NCI-H446 treated with DMSO at 0.1 percent for 48 hours (cell line): ENCODE data around the gene GATA6.

Experiments
- DNase-seq: peaks from one replicate; lab custom pipeline; 2025; lab: John Stamatoyannopoulos, UW

GATA6 gene

DNA sequence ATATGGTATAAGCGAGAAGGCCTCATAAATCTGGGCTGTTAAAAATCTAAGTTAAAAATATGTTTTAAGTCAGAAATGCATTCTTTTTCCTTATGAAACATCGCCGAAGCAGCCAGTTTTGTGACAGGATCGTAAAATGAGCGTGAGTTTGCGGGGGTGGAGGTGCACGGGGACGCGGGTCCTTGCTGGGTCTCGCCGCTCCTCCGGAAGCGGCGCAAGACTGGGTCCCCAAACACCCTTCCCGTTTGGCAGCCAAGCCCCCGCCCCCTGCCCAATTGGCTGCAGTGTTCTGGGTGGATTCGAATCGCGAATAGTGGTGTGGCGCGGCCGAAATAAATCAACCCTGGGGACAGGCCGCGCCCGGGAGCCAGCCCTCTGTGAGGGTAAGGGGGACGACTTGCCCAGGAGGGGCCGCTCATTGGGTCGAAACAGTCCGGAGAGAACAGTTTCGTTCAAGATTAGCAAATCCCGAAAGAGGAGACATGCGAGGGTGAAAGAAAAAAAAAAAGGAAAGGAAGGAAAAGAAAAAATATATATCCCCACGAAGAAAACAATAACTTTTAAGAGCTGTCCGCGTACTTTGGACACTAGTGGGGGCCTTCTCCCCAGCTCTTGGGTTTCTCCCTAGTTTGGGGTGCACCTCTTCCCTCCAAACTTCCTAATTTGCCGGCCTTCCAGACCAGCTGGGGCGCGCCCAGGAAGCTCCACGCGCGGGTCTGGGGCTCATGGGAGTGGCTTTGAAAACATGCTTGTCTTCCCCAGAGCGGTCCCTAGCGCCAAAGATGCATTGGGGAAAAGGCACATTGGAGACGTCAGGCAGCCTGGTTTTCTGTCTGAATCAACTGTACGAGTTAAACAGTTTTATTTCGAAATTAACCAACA is 3.1 kb upstream of the GATA6 start:
- DNase-seq: no peak

DNA sequence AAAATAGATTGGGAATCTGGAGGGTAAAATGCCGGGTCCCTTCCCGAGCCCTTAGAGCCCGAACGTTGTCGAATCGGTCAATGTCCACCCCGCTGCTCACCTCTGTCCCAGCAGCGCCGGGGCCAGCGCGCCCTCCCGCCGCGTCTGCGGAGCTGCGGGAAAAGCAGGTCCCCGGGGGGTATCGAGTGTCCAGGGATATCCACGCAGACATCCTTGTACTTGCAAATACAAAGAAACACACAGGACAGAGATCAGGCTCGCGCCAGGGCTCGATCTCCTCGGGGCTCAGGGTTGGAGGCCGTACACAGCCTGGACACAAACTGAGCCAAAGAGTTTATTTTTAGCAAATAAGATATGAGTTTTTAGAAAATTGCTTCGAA is 2.3 kb upstream of the GATA6 start:
- DNase-seq: no peak

DNA sequence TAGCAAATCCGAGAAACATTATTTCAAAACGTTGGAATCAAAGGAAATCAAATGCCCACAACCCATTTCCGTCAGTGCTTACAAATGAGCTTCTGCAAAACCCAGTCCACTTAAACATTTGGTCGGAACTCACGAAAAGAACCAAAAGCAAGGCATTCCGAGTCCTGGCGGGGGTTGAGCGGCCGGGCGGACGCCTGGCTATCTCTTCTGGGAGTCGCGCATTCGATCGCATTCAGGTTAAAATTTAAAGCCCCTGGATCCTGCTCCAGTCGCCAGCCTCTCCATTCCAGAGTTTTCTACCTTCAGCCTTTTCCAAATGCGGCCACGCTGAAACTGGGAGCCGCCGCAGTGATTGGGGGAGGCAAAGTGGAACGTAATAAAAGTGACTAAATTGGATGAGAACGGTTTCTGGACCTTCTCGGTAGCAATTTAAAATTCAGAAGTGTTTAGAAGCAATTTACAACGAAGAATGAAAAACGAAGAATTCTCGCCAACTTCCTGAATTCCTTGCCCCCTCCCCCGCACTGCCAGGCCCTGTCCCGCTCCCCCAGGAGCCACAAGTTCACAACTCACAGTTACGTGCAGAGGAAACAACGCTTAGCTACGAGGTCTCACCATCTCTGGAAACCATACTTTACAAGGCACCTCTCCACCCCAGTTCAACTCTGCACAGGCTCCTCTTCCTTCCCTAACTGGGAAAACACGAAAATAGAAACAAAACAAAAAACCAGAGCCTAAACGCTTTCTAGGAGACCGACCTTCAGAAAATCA is 1.7 kb upstream of the GATA6 start:
- DNase-seq: no peak

DNA sequence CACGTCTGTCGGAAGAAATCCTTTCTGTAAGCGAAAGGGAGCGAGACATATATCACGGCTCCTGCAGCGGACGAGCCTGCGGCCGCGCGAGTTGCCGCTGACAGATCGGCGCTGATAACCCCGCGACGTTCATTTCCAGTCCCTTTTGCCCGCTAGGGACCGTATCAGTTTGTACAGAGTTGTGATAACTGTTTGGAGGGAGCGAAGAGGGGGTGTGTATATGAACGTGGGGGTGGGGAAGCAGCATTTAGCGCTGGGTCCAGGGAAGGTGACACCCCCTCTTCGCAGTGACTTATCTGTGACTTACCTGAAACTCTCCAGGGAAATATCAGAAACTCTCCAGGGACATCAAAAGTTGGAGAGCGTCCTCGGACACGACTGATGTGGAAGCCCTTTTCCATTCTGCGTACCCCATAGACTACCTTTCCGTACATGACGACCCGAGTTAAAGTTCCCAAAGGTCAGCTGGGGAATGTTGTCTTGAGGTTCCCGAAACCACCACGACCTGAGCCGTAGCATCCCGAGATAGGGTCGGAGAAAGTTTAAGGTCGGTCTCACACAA is 948 bp upstream of the GATA6 start:
- DNase-seq: no peak

DNA sequence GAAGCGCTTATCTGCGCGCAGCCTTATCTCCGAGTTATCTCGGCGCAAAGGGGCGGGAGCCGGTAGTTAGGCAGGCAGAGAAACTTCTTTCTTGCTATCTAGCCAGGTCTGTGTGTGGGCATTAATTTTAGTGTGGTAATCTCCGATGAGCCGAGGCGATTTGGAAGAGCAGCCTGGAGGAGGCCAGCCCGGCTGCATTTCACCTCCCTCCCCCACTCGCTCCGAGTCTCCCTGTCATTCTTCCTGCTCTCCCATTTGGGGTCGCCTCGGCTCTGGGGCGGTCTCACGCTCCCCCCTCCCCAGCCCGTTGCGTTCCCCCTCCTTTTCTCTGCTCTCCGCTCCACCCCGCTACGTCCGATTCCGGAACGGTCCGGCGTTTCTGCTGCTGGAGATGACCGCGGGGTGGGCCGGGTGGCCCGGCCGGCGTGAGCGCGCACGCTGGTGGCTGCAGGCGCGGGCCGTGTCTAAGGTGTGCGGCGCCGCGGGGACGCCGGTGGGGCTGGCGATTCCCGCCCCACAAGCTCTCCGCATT is 566 bp downstream of the GATA6 start:
- DNase-seq: no peak

DNA sequence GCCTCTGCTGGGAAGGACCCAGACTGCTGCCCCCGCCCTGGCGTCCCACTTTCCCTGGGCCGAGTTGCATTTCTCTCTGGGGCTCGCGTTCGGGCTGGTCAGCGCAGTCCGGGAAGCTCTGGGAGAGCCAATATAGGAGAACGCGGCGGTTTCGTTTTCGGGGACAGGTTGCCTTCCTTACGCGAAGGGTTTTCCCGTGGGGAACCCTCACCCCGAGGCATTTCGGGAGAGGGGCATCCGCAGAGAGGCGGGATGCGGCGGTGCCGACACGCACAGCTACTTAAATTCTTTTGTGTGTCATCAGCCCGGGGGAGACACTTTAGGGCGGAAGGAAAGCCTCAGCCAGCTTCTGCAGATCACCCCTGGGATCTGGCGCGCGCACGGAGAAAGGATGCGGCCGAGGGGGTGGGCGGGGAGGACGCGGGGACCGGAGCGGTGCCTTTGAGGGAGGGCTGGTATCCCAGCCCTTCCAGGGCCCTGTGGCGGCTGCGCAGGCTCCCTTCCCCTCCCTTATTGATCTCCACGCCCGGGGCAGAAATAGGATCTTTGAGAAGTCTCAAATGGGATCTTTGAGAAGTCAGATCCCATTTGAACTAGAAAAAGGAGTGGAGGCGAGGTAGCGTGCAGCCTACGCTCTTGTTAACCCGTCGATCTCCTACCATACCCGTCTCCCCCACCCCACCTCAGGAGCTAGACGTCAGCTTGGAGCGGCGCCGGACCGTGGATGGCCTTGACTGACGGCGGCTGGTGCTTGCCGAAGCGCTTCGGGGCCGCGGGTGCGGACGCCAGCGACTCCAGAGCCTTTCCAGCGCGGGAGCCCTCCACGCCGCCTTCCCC is 1.2 kb downstream of the GATA6 start:
- DNase-seq: no peak

DNA sequence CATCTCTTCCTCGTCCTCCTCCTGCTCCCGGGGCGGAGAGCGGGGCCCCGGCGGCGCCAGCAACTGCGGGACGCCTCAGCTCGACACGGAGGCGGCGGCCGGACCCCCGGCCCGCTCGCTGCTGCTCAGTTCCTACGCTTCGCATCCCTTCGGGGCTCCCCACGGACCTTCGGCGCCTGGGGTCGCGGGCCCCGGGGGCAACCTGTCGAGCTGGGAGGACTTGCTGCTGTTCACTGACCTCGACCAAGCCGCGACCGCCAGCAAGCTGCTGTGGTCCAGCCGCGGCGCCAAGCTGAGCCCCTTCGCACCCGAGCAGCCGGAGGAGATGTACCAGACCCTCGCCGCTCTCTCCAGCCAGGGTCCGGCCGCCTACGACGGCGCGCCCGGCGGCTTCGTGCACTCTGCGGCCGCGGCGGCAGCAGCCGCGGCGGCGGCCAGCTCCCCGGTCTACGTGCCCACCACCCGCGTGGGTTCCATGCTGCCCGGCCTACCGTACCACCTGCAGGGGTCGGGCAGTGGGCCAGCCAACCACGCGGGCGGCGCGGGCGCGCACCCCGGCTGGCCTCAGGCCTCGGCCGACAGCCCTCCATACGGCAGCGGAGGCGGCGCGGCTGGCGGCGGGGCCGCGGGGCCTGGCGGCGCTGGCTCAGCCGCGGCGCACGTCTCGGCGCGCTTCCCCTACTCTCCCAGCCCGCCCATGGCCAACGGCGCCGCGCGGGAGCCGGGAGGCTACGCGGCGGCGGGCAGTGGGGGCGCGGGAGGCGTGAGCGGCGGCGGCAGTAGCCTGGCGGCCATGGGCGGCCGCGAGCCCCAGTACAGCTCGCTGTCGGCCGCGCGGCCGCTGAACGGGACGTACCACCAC is 2.1 kb downstream of the GATA6 start:
- no peak for DNase-seq

DNA sequence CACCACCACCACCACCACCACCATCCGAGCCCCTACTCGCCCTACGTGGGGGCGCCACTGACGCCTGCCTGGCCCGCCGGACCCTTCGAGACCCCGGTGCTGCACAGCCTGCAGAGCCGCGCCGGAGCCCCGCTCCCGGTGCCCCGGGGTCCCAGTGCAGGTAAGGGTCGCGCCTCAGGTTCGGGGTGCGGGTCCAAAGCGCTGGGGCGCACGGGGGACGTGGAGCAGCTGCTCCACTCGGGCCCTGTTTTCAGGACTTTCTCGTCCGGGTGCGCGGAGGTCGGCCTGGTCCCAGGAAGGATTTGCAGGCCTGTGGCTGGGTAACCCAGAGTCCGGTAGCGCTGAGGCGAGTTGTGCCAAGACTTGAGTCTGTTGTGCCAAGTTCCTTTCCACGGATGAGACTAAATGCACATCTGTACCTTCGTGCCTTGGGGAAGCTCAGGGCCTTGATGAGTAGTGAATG is 2.8 kb downstream of the GATA6 start:
- DNase-seq: no peak

DNA sequence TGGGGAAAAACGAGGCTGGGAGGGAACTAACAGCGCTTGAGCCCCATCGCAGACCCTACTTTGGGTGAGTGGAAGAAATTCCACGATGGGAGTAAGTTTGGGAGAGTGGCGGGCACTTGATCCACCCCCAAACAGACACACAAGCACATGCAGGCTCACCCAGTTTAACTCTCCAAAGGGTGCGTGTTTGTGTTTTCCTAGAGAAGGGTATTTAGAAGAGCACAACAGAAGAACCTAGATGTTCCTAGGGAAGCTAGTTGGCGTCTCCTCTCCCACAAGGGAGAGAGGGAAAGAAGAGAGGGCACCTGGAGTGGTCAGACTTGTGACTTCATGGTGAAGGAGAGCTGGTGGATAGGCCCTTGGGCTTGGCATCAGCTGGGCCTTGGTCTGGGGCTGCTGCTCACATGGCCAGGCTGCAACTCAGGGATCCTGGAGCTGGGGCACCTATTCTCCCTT is 3.2 kb downstream of the GATA6 start:
- DNase-seq: no peak

DNA sequence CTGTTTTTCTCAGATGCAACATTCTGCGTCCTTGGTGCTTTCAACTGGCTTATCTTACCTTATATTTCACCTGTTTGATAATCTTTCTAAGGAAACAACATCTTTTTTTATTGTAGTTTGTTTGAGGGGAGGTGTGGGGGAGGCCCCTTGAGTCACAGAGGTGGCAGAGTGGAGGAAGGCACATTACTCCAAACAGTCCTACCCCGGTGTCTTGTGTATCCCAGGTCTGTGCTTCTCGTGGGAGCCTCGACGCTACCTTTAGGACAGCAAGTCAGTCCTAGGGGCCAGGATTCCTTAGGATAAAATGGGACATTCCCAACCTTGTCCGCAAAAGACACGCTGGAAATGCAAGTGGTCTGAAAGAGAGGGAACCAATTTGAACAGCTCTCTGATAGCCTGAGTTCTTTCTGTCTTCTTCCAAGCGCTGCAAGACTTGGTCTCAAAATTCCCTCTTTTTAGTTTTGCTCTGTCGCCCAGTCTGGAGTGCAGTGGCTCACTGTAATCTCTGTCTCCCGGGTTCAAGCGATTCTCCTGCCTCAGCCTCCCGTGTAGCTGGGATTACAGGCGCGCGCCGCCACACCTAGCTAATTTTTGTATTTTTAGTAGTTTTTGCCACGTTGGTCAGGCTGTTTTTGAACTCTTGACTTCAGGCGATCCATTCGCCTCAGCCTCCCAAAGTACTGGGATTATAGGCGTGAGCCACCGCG is 4.0 kb downstream of the GATA6 start:
- no peak for DNase-seq

DNA sequence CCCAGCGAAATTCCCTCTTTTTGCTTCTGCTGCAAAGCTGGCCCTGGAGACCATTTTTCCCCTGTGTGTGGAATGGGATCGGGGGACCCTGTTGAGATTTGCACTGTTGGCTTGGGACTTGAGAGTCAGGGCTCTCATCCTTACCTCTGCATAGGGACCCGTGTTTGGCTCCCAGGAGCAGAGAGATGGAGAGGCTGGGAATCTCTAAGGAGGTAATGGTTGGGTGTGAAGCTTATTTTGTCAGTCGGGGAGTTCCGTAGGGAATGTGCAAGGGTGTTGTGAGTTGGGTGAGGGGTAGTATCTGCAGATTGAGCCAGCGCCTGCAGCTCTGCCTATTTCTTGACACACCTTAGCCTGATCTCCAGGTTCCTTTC is 4.5 kb downstream of the GATA6 start:
- no peak for DNase-seq

DNA sequence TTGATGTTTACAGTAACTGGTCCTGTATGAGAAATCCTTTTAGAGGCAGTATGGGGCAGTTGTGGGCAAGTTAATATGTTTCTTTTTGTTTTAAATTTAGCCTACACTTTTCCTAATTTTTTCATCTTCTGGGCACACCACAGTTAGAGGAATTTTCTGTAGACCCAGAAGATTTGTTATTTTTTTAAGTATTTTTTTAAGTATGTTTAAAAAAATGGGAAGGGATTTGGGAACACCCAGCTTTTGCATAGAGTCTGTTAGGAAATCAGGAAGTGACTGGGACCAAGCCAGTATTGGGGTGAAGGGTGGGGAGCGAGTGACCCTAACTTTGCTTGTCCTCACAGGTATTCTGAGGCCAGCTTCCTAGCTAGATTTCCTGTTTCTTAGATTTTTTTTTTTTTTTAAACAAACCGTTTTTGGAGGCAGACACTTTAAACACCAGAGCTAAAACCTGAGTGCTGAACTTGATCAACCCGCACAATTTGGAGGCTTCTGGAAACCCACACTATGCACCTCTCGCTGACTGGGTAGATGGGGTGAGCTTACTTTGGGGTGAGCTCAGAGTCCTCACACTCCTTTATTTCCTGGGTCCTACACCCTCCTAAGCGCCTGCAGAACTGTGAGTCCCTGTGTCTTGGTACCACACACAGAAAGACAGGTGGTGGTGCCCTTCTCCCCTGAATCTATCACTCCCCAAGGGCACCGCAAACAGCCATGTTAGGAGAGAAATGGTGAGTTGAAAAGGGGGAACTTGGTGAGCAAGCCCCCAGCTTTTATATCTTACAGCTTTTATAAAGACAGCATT is 5.2 kb downstream of the GATA6 start:
- no peak for DNase-seq

DNA sequence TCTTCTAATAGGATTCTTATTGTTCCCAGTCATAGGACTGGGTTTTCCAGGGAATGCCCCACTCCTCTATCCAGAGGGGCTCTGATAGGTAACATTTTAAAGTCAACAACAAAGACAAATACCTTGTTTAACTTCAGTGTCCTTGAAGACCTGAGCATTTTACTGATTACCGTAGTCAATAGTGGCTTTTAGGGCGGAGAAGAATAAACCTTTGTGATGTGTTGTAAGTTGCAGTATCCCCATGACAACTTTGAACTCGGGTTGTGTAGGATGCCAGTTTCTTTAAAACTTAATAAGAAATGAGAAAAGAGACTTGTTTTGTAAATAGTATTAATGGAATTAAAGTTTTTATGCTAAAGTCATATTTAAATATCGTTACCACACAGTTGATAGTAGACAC is 6.0 kb downstream of the GATA6 start:
- DNase-seq: no peak

DNA sequence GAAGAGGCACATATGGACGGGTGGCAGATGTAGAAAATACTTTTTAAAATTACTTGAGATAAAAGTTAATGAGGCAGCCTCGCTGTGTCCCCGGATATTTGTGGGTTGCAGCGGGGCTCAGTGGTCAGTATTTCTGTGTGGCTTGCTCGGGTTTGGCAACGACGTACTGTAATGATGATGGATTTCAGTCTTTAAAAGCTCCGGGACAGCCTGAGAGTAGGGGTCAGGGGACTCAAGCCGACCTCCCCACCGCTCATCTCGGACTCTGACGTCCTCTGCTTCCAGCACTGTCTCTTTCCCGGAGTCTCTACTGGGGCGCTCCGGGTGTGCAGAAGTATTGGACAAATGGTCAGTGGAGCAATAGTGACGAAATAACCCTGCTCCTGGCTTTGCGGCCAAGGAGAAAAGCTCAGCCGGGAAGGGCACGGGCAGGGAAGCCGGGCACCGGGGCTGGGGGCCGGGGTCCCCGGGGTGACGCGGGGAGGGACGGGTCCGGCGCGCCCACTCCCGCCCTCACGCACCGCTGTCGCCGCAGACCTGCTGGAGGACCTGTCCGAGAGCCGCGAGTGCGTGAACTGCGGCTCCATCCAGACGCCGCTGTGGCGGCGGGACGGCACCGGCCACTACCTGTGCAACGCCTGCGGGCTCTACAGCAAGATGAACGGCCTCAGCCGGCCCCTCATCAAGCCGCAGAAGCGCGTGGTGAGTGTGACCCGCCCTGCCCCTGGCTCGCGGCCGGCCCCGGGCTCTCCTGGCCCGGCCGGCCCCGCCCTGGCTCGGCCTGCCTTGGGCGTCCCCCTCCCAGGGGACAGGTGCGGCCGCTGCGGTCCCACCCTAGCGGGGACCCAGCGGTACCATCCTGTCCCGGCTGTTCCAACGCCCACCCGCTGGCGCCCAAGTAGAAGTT is 7.3 kb downstream of the GATA6 start:
- DNase-seq: no peak

DNA sequence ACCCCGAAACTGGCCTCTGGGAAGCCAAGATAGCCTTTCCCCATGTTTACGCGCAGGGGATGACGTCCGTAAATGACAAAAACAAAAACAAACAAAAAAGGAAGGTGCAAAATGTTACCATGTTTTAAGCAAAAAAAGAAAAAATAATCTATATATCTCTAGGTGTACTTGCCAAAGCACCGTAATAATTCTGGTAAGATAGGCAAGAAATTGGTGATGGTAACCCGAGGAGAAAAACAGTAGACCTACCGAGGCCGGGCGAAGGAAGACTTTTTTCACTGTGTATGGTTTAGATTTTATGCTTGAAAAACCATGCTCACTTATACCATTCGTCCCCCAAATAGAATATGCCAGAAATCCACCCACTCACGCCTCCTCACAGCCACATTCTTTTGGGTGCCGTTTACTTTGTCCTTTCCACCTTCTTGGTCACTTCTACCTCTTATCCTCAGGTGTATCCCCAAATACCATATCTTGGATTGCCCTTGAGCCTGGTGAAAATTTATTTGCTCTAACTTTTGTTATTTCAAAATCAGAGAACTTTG is 8.0 kb downstream of the GATA6 start:
- no peak for DNase-seq

DNA sequence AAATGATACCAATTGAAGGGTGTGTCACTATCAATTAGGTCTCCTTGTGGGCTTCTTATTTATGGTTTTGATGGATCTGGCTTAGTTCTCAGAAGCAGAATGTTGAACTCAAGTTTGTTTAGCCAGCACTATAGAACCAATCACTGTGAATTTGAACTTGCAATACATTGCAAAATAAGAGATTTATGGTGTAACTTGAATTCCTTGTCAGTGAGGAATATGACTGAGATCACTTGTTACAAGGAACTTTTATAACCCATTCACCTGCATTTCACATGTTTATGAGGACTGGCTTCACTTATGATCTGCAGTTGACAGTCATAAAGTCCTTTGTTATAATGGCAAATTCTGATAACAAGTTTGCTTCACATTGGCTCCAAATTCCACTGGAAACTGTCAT is 9.8 kb downstream of the GATA6 start:
- DNase-seq: no peak

DNA sequence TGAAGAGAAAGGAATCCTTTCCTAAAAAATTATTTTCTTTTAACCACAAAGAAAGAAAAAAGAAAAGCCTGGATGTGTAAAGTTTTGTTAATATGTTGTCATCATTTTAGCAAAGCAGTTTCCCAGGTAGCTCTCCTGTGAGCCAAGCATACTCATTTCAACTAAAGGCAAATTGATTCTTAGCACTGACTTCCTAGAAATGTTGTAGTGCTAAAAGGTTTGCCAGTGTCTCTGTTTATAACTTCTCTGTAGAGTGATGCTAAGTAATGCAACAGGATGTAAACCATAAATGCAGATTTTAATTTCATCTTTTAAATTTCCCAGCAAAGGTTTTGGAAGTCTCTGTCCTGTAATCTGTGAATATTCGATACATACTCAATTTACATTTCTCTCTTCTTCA is 10.2 kb downstream of the GATA6 start:
- no peak for DNase-seq

DNA sequence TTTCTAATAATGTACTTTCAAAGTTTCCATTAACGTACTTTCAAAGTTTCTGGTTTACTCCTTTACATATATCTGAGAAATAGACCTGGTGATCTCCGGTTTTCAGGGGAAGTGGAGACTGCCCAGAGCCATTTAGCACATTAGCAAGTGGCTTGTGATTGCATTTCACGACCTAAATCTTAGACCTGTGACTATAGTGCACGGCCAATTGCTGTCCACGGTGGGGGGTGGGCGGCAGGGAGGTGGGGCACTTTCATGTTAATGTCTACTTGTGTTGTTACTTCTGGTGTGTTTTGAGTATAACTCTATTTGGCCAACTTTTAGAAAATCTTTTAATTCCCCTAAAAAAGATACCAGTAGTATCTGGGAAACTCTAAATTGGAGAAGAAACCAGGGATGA is 11.3 kb downstream of the GATA6 start:
- no peak for DNase-seq
